ENCODE results near the gene INTS1.
"Not testable (repeated sequence)": the region's sequence is repeated elsewhere in the genome, so short reads cannot be mapped to it uniquely, and the experiment has no call there.

Gene INTS1

DNA sequence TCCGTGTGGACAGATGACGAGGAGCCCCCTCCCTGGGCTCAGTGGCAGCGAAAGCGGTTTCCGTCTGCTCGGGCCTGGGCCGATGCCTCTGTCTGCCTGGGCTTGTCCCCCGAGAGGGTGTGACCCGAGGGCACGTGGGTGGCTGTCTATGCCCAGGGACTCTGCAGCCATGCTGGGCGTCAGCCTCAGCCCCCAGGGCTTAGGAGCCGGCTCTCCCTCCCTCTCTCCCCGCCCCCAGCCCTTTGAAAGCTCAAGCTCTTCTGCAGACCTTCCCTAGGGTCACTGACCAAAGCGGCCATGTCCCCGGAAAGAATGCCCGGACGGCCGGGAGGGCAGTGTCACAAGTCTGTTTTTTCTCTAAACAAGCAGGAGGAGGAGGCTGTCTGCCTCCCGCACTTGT, 52.0 kb downstream of the INTS1 start:
- TF ChIP-seq POLR2A (IDR thresholded peaks at IDR 0.05; ENCODE audit: low read depth, low read length) (no peak), POLR2AphosphoS5 (IDR thresholded peaks at IDR 0.05; ENCODE audit: low read depth, low read length) (no peak), TAF1 (IDR thresholded peaks at IDR 0.05; ENCODE audit: borderline replicate concordance, low read depth, low read length) (no peak)
- FAIRE-seq, result no peak
- no peak for DNase-seq (ENCODE audit: insufficient read length)

DNA sequence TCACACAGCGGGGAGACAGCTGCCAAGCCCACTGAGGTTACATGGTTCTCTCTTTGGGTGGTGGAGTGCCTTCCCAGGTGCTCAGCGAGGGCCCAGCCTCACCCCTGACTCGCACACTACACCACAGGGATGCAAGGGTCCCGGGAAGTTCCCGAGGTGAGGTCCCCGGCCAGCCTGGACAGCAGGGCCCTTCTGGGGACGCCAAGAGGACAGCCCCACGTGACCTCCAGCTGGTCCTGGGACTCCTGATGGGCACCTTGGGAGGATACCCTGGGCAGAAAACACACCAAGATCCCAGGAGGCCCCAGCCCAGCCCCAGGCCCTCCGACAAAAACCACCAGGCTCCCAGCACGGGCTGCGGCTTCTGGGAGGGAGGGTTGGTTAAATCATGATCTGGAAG, 53.2 kb downstream of the INTS1 start:
- TF ChIP-seq TAF1 (IDR thresholded peaks at IDR 0.05; ENCODE audit: borderline replicate concordance, low read depth, low read length) (no peak), POLR2AphosphoS5 (IDR thresholded peaks at IDR 0.05; ENCODE audit: low read depth, low read length) (no peak), POLR2A (IDR thresholded peaks at IDR 0.05; ENCODE audit: low read depth, low read length) (no peak)
- FAIRE-seq, result no peak
- no peak for DNase-seq (ENCODE audit: insufficient read length)

DNA sequence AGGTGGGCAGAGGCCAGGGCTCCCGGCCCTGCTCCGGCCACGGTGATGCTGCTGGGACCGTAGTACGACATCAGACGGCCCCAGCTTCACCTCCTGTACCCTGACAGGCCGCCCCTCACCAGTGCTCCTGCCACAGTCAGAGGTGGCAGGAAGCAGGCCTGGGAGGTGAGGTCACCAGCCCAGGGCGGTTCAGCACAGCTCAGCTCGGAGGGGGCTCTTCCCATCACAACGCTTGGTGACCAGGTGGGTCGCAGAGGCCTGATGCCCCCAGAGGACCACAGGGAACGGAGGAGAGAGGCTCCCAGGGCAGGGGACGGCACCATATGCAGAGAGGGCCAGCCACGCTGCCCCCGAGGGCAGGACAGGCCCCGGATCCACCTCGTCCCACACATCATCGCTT, 53.8 kb downstream of the INTS1 start:
- no peak for TF ChIP-seq TAF1 (IDR thresholded peaks at IDR 0.05; ENCODE audit: borderline replicate concordance, low read depth, low read length)
- no peak for TF ChIP-seq POLR2AphosphoS5 (IDR thresholded peaks at IDR 0.05; ENCODE audit: low read depth, low read length)
- TF ChIP-seq POLR2A (IDR thresholded peaks at IDR 0.05; ENCODE audit: low read depth, low read length), result no peak
- DNase-seq (ENCODE audit: insufficient read length) (no peak), FAIRE-seq (no peak)

GRCh38 chr7:1449951-1450350, 54.2 kb downstream of the INTS1 start:
- DNase-seq (ENCODE audit: insufficient read length) (no peak), FAIRE-seq (no peak)

GRCh38 chr7:1449501-1449900, 54.7 kb downstream of the INTS1 start:
- TF ChIP-seq TAF1 (IDR thresholded peaks at IDR 0.05; ENCODE audit: borderline replicate concordance, low read depth, low read length) (no peak), POLR2A (IDR thresholded peaks at IDR 0.05; ENCODE audit: low read depth, low read length) (no peak), POLR2AphosphoS5 (IDR thresholded peaks at IDR 0.05; ENCODE audit: low read depth, low read length) (no peak)
- FAIRE-seq, result no peak
- no peak for DNase-seq (ENCODE audit: insufficient read length)

More at GRCh38 chr7:1449951-1450350, 54.2 kb downstream of the INTS1 start:
- TF ChIP-seq POLR2AphosphoS5 (IDR thresholded peaks at IDR 0.05; ENCODE audit: low read depth, low read length) (no peak), TAF1 (IDR thresholded peaks at IDR 0.05; ENCODE audit: borderline replicate concordance, low read depth, low read length) (no peak), POLR2A (IDR thresholded peaks at IDR 0.05; ENCODE audit: low read depth, low read length) (no peak)

DNA sequence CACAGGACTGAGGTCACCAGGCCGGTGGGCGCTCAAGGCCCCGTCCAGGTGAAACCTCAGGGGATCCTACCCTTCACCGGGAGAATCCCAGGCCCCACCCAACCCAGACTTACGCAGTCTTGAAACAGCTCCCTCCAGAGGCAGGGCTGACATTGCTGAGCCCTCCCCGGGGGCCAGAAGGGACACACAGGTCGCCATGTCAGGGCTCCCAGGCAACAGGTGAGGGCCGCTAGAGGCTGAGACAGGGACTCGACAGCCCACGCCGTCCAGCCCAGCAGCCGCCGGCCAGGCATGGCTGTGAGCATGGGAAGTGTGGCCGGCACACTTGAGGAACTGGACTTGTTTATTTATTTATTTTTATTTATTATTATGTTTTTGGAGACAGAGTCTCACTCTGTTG, 55.2 kb downstream of the INTS1 start:
- TF ChIP-seq POLR2AphosphoS5 (IDR thresholded peaks at IDR 0.05; ENCODE audit: low read depth, low read length) (no peak), TAF1 (IDR thresholded peaks at IDR 0.05; ENCODE audit: borderline replicate concordance, low read depth, low read length) (no peak), POLR2A (IDR thresholded peaks at IDR 0.05; ENCODE audit: low read depth, low read length) (no peak)
- no peak for FAIRE-seq
- DNase-seq (ENCODE audit: insufficient read length), result no peak

DNA sequence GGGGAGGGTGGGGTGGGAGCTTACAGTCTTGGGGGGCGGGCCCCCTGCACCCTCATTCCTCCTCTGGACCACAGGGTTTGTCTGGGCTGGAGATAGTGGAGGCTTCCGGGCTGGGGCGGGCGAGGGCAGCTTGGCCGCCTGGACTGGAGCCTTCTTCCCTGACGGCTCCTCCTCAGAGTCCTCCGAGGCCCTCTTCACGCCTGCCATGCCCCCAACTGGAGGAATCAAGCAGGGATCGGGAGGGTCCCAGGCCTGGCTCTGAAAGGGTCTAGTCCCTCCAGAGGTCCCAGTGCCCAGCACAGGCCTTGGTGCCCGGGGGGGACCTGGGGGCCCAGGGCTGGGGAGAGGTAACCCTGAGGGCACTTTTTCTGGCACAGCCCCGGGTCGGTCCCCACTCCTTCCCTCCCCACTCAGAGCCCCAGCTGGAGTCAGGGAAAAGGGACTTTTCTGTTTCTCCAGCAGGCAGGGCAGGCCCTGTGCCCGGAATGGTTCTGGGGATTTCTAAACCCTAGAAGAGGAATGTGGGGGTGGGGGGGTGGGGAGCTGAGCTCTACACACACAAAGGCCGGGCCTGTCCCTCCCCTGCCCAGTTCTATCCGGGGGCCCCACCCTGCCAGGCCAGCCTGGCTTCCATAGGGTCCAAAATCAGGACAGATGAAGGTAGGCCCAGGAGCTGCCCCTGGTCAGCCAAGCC, 56.5 kb downstream of the INTS1 start:
- no peak for TF ChIP-seq TAF1 (IDR thresholded peaks at IDR 0.05; ENCODE audit: borderline replicate concordance, low read depth, low read length)
- TF ChIP-seq POLR2A (IDR thresholded peaks at IDR 0.05; ENCODE audit: low read depth, low read length), result no peak
- TF ChIP-seq POLR2AphosphoS5 (IDR thresholded peaks at IDR 0.05; ENCODE audit: low read depth, low read length), result no peak
- DNase-seq (ENCODE audit: insufficient read length) (no peak), FAIRE-seq (no peak)

GRCh38 chr7:1447112-1447511, 57.1 kb downstream of the INTS1 start:
- no peak for TF ChIP-seq POLR2AphosphoS5 (IDR thresholded peaks at IDR 0.05; ENCODE audit: low read depth, low read length)
- TF ChIP-seq POLR2A (IDR thresholded peaks at IDR 0.05; ENCODE audit: low read depth, low read length), result no peak
- no peak for TF ChIP-seq TAF1 (IDR thresholded peaks at IDR 0.05; ENCODE audit: borderline replicate concordance, low read depth, low read length)
- DNase-seq (ENCODE audit: insufficient read length), result no peak
- FAIRE-seq, result no peak

- FAIRE-seq (no peak), DNase-seq (ENCODE audit: insufficient read length) (no peak)
- no peak for TF ChIP-seq POLR2AphosphoS5 (IDR thresholded peaks at IDR 0.05; ENCODE audit: low read depth, low read length)
- no peak for TF ChIP-seq POLR2A (IDR thresholded peaks at IDR 0.05; ENCODE audit: low read depth, low read length)
- no peak for TF ChIP-seq TAF1 (IDR thresholded peaks at IDR 0.05; ENCODE audit: borderline replicate concordance, low read depth, low read length)
Observed at GRCh38 chr7:1446620-1447032, 57.6 kb downstream of the INTS1 start.

DNA sequence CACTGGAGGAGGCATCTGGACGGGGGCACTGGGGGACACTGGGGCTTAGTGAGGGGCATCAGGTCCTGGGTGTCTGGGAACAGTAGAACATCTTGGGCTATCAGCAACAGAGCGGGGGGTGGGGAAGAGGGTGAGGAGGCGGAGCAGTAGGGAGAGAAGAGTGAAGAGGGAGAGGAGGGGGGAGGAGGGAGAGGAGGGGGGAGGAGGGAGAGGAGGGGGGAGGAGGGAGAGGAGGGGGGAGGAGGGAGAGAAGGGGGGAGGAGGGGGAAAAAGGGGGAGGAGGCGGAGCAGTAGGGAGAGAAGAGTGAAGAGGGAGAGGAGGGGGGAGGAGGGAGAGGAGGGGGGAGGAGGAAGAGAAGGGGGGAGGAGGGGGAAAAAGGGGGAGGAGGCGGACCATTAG, 58.2 kb downstream of the INTS1 start:
- not testable (repeated sequence) for DNase-seq (ENCODE audit: insufficient read length); FAIRE-seq

DNA sequence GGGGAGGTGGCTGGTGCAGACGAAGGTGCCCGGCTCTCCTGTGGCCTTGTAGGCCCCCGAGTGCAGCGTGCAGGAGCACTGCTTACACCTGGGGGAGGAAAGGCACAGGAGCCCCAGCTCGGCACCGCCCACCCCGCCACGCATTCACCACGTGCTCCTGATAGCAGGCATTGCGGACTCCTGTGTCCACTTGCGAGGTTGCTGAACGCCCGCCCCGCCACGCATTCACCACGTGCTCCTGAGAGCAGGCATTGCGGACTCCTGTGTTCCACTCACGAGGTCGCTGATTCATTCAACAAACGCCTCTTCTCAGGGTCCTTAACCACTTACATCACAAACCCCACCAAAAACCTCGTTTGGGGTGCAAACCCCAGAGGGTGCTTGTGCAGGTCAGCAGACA, 58.8 kb downstream of the INTS1 start:
- DNase-seq (ENCODE audit: insufficient read length), result no peak
- FAIRE-seq, result no peak
- no peak for TF ChIP-seq TAF1 (IDR thresholded peaks at IDR 0.05; ENCODE audit: borderline replicate concordance, low read depth, low read length)
- no peak for TF ChIP-seq POLR2AphosphoS5 (IDR thresholded peaks at IDR 0.05; ENCODE audit: low read depth, low read length)
- no peak for TF ChIP-seq POLR2A (IDR thresholded peaks at IDR 0.05; ENCODE audit: low read depth, low read length)

- no peak for TF ChIP-seq TAF1 (IDR thresholded peaks at IDR 0.05; ENCODE audit: borderline replicate concordance, low read depth, low read length)
- TF ChIP-seq POLR2A (IDR thresholded peaks at IDR 0.05; ENCODE audit: low read depth, low read length), result no peak
- no peak for TF ChIP-seq POLR2AphosphoS5 (IDR thresholded peaks at IDR 0.05; ENCODE audit: low read depth, low read length)
- FAIRE-seq, result no peak
- no peak for DNase-seq (ENCODE audit: insufficient read length)
Observed at GRCh38 chr7:1444925-1445322, 59.3 kb downstream of the INTS1 start.

Data from GM12892 (cell line).